HepG2 (cell line): ENCODE data around the gene GNG12. TPM values are rescaled to one million over a fixed set of nuclear protein-coding genes. Genes with fewer than 3 reads are reported as not detected.

ENCODE experiments used
- ATAC-seq: fragments of 200-7000 bp; cut with Tn5 transposase; 3 replicates; pipeline ENCODE4 v1.9.1; 2020; ENCODE audit warnings: mild to moderate bottlenecking, moderate library complexity
- BruUV-seq: library from RNA; stranded (reverse); fragments of 400-500 nt; replicated peaks from 2 replicates; lab custom pipeline; 2021; lab: Mats Ljungman, UMichigan
- CTCF ChIA-PET: fragments of 300-600 bp; formaldehyde crosslinking; extraction: SDS; loops from one replicate; lab custom pipeline; 2021; ENCODE audit warnings: low total read pairs, inconsistent platforms, low intra/inter-chr PET ratio; lab: Yijun Ruan, JAX
- POLR2A ChIA-PET: fragments of 350-600 bp; sonication (Branson Sonifier 250); formaldehyde crosslinking; loops from one replicate; lab custom pipeline; 2020; ENCODE audit warnings: antibody characterized with exemption, inconsistent platforms; lab: Yijun Ruan, JAX
- DNase-seq: peaks from one replicate; pipeline ENCODE4 v3.0.0-alpha.2; 2015; ENCODE audit warnings: low spot score
- FAIRE-seq: peaks from 3 replicates; lab custom pipeline; 2011; peaks lifted over from hg19 to GRCh38; lab: Jason Lieb, UNC
- H2AFZ ChIP-seq: one replicate; pipeline ENCODE4 v1.6.1; 2011; ENCODE audit warnings: low read length, inconsistent platforms
- H3K27ac ChIP-seq: fragments of 300-600 bp; 3 replicates; pipeline ENCODE4 v1.8.0; 2011; ENCODE audit warnings: mixed run types, mild to moderate bottlenecking, mixed read lengths, low read length, inconsistent platforms; ENCODE audit not compliant: insufficient read depth; ENCODE audit errors: extremely low read length
- H3K27me3 ChIP-seq, 2 experiments: fragments of 200-600 bp in 1 of 2; 2 replicates in 1 of 2; 3 replicates in 1 of 2; pipeline versions ENCODE4 v1.6.0 to v1.8.0; 2011; ENCODE audit warnings: low read length in 2 of 2, mild to moderate bottlenecking in 2 of 2, moderate library complexity in 2 of 2, inconsistent platforms in 1 of 2; ENCODE audit not compliant: insufficient read depth in 2 of 2, control insufficient read depth in 1 of 2
- H3K36me3 ChIP-seq, 2 experiments: fragments of 200-600 bp in 1 of 2; replicated peaks in 1 of 2; 2 replicates in 1 of 2; 3 replicates in 1 of 2; pipeline versions ENCODE4 v1.5.1 to v1.8.0; 2011; ENCODE audit warnings: low read length in 2 of 2, inconsistent platforms in 1 of 2; ENCODE audit not compliant: insufficient read depth in 2 of 2, control insufficient read depth in 1 of 2
- H3K4me1 ChIP-seq: 2 replicates; pipeline ENCODE4 v1.5.1; 2012; ENCODE audit warnings: low read length, inconsistent platforms; ENCODE audit not compliant: insufficient read depth
- H3K4me2 ChIP-seq: 2 replicates; pipeline ENCODE4 v1.6.0; 2011; ENCODE audit warnings: low read depth, low read length, inconsistent platforms
- H3K4me3 ChIP-seq, 3 experiments: fragments of 200-600 bp in 1 of 3; sonication (generic), shearing (Covaris generic) in 1 of 3; replicated peaks in 1 of 3; 2 replicates each; pipeline ENCODE4 v1.5.1; 2011 to 2016; ENCODE audit warnings: low read length in 3 of 3, inconsistent platforms in 2 of 3, low read depth in 2 of 3, mild to moderate bottlenecking in 2 of 3, control low read depth in 1 of 3, mixed read lengths in 1 of 3; ENCODE audit not compliant: insufficient read depth in 1 of 3
- H3K79me2 ChIP-seq: one replicate; pipeline ENCODE4 v1.6.1; 2011; ENCODE audit warnings: low read length, inconsistent platforms; ENCODE audit not compliant: insufficient read depth
- H3K9ac ChIP-seq: 2 replicates; pipeline ENCODE4 v1.6.0; 2011; ENCODE audit warnings: mild to moderate bottlenecking, low read depth, low read length, inconsistent platforms; ENCODE audit not compliant: insufficient read depth
- H3K9me3 ChIP-seq: 2 replicates; pipeline ENCODE4 v1.5.1; 2012; ENCODE audit warnings: mild to moderate bottlenecking, low read length
- H4K20me1 ChIP-seq: 2 replicates; pipeline ENCODE4 v1.6.0; 2011; ENCODE audit warnings: inconsistent platforms, mild to moderate bottlenecking, low read length, moderate library complexity; ENCODE audit not compliant: insufficient read depth
- NR0B2 ChIP-seq: sonication (generic); formaldehyde crosslinking; IDR thresholded peaks from 2 replicates; pipeline ENCODE4 v1.4.0; 2020; ENCODE audit warnings: mild to moderate bottlenecking, missing genetic modification reagents
- SMAD3 ChIP-seq: sonication (generic); formaldehyde crosslinking; IDR thresholded peaks from 2 replicates; pipeline ENCODE4 v1.4.0; 2020; ENCODE audit warnings: missing genetic modification reagents
- ZKSCAN5 ChIP-seq: sonication (generic); formaldehyde crosslinking; IDR thresholded peaks from 2 replicates; pipeline ENCODE4 v1.5.1; 2020; ENCODE audit warnings: mild to moderate bottlenecking, missing genetic modification reagents
- ZNF33B ChIP-seq: sonication (generic); formaldehyde crosslinking; IDR thresholded peaks from 2 replicates; pipeline ENCODE4 v1.5.1; 2020; ENCODE audit warnings: mild to moderate bottlenecking, missing genetic modification reagents
- ZNF800 ChIP-seq: sonication (generic); formaldehyde crosslinking; IDR thresholded peaks from 2 replicates; pipeline ENCODE4 v1.4.0; 2020; ENCODE audit warnings: missing genetic modification reagents
- WGBS: methylation state at CpG from one replicate; pipeline ENCODE4 v1.1.6; 2017; ENCODE audit warnings: low lambda C conversion rate; 5-methylcytosine and 5-hydroxymethylcytosine counted together
- in situ Hi-C: cut with HindIII; loops from 2 replicates; pipeline ENCODE4 v1.10.0; 2017; ENCODE audit warnings: low pct_unique_long_range_greater_than_20kb; ENCODE audit not compliant: extremely low pct_ligation_motif_present
- intact Hi-C: fragments of 100-400 bp; cut with micrococcal nuclease; formaldehyde crosslinking; loops from one replicate; pipeline ENCODE4 v1.10.0; 2022; ENCODE audit not compliant: unreplicated experiment
- polyA plus RNA-seq, 8 experiments: library from polyadenylated mRNA; depleted of rRNA in 3 of 8; stranded (reverse) in 7 of 8; unstranded in 1 of 8; fragments of >200 nt; fragmentation: Illumina TruSeq in 4 of 8; extraction: Trizol in 4 of 8; gene quantifications; 2 replicates each; pipeline versions ENCODE4 v1.2.1 to v1.2.3, GENCODE V29; 2011 to 2016; ENCODE audit warnings: low read depth in 4 of 8, missing spikeins in 1 of 8, mixed read lengths in 1 of 8; ENCODE audit not compliant: insufficient read depth in 1 of 8
- total RNA-seq, 5 experiments: library from RNA; depleted of rRNA; stranded (reverse); fragments of >200 nt; fragmentation: Illumina TruSeq; extraction: Trizol; gene quantifications; 2 replicates each; pipeline ENCODE4 v1.2.3, GENCODE V29; 2016; ENCODE audit warnings: low read depth in 1 of 5

The GNG12 gene
- total and polyA plus RNA-seq, 2 of the 13 experiments (the other 11 are each of a cell fraction or from before 2014, with no cell fraction given): 0.11 TPM

- Histone ChIP-seq H2AFZ (no peak overlapping the region), H3K27ac (no peak overlapping the region)
- FAIRE-seq: no peak
Measured at GRCh38 chr1:67790201-67790692, 43.0 kb downstream of the GNG12 start.

More at GRCh38 chr1:67790201-67790692, 43.0 kb downstream of the GNG12 start:
- H4K20me1 ChIP-seq: no peaks in the 10 kb centered on the region
- no TSS peak for BruUV-seq
- no peak overlapping the region for H3K4me2 ChIP-seq
- DNase-seq (no peak), ATAC-seq (no peak)
- H3K27me3 ChIP-seq: peaks cover 0 to 3% of the 10 kb centered on the region in 2 experiments; a peak in 1 of 5 replicates
- no peak overlapping the region for H3K9ac ChIP-seq
- H3K36me3 ChIP-seq: no peaks in the 10 kb centered on the region
- 27% methylated on average over 7 of the region's 7 CpGs for WGBS
- intact Hi-C loops: no loop called here
- in situ Hi-C loops: no loop called here
- TF ChIP-seq ZKSCAN5 (CRISPR knock-in tag) (no peak), ZNF33B (CRISPR knock-in tag) (no peak), SMAD3 (CRISPR knock-in tag) (no peak), NR0B2 (CRISPR knock-in tag) (no peak), ZNF800 (CRISPR knock-in tag) (no peak)
- ChIA-PET CTCF (no interaction called here), POLR2A (no interaction called here)
- no peaks in the 10 kb centered on the region for H3K79me2 ChIP-seq
- no peak overlapping the region for H3K4me3 ChIP-seq
- no peaks in the 10 kb centered on the region for H3K4me1 ChIP-seq
- no peaks in the 10 kb centered on the region for H3K9me3 ChIP-seq
